HUES6 (cell line): ENCODE measurements around the gene PDE8B.

Experiments used
- H3K27ac ChIP-seq: 2 replicates; pipeline ENCODE4 v1.7.0; 2013; ENCODE audit warnings: low read depth, mild to moderate bottlenecking, low read length, inconsistent platforms
- H3K27me3 ChIP-seq: 2 replicates; pipeline ENCODE4 v1.6.1; 2013; ENCODE audit warnings: low read length; ENCODE audit not compliant: control insufficient read depth, insufficient read depth
- H3K36me3 ChIP-seq: 2 replicates; pipeline ENCODE4 v1.6.1; 2013; ENCODE audit warnings: low read length; ENCODE audit not compliant: control insufficient read depth, insufficient read depth
- H3K4me1 ChIP-seq: 2 replicates; pipeline ENCODE4 v1.6.1; 2013; ENCODE audit warnings: low read length; ENCODE audit not compliant: control insufficient read depth, insufficient read depth
- H3K4me3 ChIP-seq: 2 replicates; pipeline ENCODE4 v1.5.1; 2013; ENCODE audit warnings: low read depth, low read length
- H3K9ac ChIP-seq: one replicate; pipeline ENCODE4 v1.6.1; 2013; ENCODE audit warnings: mild to moderate bottlenecking, low read length
- H3K9me3 ChIP-seq: 2 replicates; pipeline ENCODE4 v1.6.1; 2013; ENCODE audit warnings: low read depth, low read length; ENCODE audit not compliant: control insufficient read depth, insufficient read depth

PDE8B gene

DNA sequence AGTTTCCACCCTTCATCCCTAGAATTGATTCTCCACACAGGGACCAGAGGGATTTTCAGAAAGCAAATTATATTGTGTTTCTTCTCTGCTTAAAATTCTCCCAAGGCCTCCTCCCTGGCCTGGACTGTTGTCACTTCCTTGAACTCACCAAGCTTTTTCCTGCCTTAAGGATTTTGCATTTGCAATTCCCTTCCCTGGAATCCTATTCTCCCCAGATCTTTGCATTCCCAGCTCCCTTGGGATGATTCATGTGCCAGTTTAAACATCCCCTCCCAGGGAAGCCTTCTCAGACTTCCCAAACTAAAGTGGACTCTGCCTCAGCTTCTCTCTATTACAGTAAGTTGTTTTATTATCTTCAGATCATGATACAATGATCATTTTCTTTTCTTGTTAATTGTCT is 35.2 kb upstream of the PDE8B start:
- H3K4me3 ChIP-seq, result no peak overlapping the region
- no peaks in the 10 kb centered on the region for H3K36me3 ChIP-seq
- H3K27me3 ChIP-seq, result peaks cover 16% of the 10 kb centered on the region
- no peak overlapping the region for H3K27ac ChIP-seq
- no peak overlapping the region for H3K9ac ChIP-seq
- no peaks in the 10 kb centered on the region for H3K9me3 ChIP-seq
- peaks cover 9% of the 10 kb centered on the region for H3K4me1 ChIP-seq

- H3K4me1 ChIP-seq, result peaks cover 14% of the 10 kb centered on the region
- H3K27ac ChIP-seq, result no peak overlapping the region
- H3K27me3 ChIP-seq, result peaks cover 28% of the 10 kb centered on the region
- H3K36me3 ChIP-seq, result no peaks in the 10 kb centered on the region
- H3K9me3 ChIP-seq, result no peaks in the 10 kb centered on the region
- no peak overlapping the region for H3K9ac ChIP-seq
- no peak overlapping the region for H3K4me3 ChIP-seq
Measured at GRCh38 chr5:77176429-77176828, 34.1 kb upstream of the PDE8B start.

GRCh38 chr5:77177576-77177975 is 32.9 kb upstream of the PDE8B start:
- H3K4me3 ChIP-seq, result no peak overlapping the region
- H3K9me3 ChIP-seq, result no peaks in the 10 kb centered on the region
- H3K36me3 ChIP-seq, result no peaks in the 10 kb centered on the region
- H3K4me1 ChIP-seq, result peaks cover 16% of the 10 kb centered on the region
- no peak overlapping the region for H3K27ac ChIP-seq
- peaks cover 38% of the 10 kb centered on the region for H3K27me3 ChIP-seq
- no peak overlapping the region for H3K9ac ChIP-seq

- Histone ChIP-seq H3K4me3 (peak overlapping the region; percentile 79), H3K4me1 (peaks cover 8% of the 10 kb centered on the region; the same call in 1 of the 2 replicates), H3K27me3 (peaks cover 38% of the 10 kb centered on the region), H3K27ac (no peak overlapping the region), H3K9me3 (no peaks in the 10 kb centered on the region), H3K9ac (no peak overlapping the region), H3K36me3 (no peaks in the 10 kb centered on the region)
Measured at GRCh38 chr5:77180167-77181081, 30.1 kb upstream of the PDE8B start.

DNA sequence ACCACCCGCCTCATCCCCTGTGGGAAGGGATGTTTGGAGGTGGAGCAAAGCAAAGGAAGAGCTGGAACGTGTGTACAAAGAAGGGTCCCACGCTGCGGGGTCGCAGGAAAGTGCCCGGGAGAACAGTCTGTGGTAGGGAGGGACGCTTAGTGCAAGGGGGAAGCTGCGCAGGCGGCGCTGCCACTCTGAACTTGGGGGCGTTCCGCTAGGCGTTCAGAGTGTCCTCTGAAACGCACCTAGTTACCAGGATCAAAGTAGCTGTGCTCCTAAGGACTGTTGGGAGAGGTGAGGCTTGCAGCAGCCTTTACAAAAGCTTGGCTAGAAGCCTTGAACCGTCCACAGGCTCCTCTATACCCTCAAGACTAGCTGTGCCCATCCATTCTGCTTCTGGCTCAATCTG is 29.3 kb upstream of the PDE8B start:
- Histone ChIP-seq H3K4me3 (peak overlapping the region; percentile 79), H3K36me3 (no peaks in the 10 kb centered on the region), H3K4me1 (peaks cover 7% of the 10 kb centered on the region; the same call in 1 of the 2 replicates), H3K27me3 (peaks cover 38% of the 10 kb centered on the region), H3K9me3 (no peaks in the 10 kb centered on the region), H3K9ac (no peak overlapping the region), H3K27ac (no peak overlapping the region)

- H3K27me3 ChIP-seq, result peaks cover 38% of the 10 kb centered on the region
- H3K4me3 ChIP-seq, result peak overlapping the region; percentile 79; the same call in 1 of the 2 replicates
- H3K27ac ChIP-seq, result no peak overlapping the region
- H3K4me1 ChIP-seq, result peaks cover 7% of the 10 kb centered on the region; the same call in 1 of the 2 replicates
- H3K9ac ChIP-seq, result no peak overlapping the region
- H3K36me3 ChIP-seq, result no peaks in the 10 kb centered on the region
- H3K9me3 ChIP-seq, result no peaks in the 10 kb centered on the region
Measured at GRCh38 chr5:77181596-77182304, 28.7 kb upstream of the PDE8B start.

- H3K9me3 ChIP-seq, result no peaks in the 10 kb centered on the region
- H3K4me3 ChIP-seq, result no peak overlapping the region
- no peak overlapping the region for H3K9ac ChIP-seq
- H3K27ac ChIP-seq, result no peak overlapping the region
- H3K27me3 ChIP-seq, result peaks cover 38% of the 10 kb centered on the region
- peaks cover 7% of the 10 kb centered on the region; the same call in 1 of the 2 replicates for H3K4me1 ChIP-seq
- H3K36me3 ChIP-seq, result no peaks in the 10 kb centered on the region
Measured at GRCh38 chr5:77182367-77182766, 28.1 kb upstream of the PDE8B start.

GRCh38 chr5:77186652-77187370 is 23.7 kb upstream of the PDE8B start:
- H3K4me3 ChIP-seq, result no peak overlapping the region
- H3K27ac ChIP-seq, result no peak overlapping the region
- peaks cover 1% of the 10 kb centered on the region; the same call in 1 of the 2 replicates for H3K9me3 ChIP-seq
- peaks cover 9% of the 10 kb centered on the region for H3K27me3 ChIP-seq
- no peak overlapping the region for H3K9ac ChIP-seq
- no peaks in the 10 kb centered on the region for H3K36me3 ChIP-seq
- H3K4me1 ChIP-seq, result no peaks in the 10 kb centered on the region

GRCh38 chr5:77189421-77189820 is 21.1 kb upstream of the PDE8B start:
- H3K4me1 ChIP-seq, result no peaks in the 10 kb centered on the region
- no peak overlapping the region for H3K27ac ChIP-seq
- H3K27me3 ChIP-seq, result 0 out of 2 replicates have a peak, but pooled peaks cover 2% of the 10 kb centered on the region
- H3K36me3 ChIP-seq, result no peaks in the 10 kb centered on the region
- H3K9me3 ChIP-seq, result peaks cover 4% of the 10 kb centered on the region; the same call in 1 of the 2 replicates
- H3K4me3 ChIP-seq, result no peak overlapping the region
- no peak overlapping the region for H3K9ac ChIP-seq

DNA sequence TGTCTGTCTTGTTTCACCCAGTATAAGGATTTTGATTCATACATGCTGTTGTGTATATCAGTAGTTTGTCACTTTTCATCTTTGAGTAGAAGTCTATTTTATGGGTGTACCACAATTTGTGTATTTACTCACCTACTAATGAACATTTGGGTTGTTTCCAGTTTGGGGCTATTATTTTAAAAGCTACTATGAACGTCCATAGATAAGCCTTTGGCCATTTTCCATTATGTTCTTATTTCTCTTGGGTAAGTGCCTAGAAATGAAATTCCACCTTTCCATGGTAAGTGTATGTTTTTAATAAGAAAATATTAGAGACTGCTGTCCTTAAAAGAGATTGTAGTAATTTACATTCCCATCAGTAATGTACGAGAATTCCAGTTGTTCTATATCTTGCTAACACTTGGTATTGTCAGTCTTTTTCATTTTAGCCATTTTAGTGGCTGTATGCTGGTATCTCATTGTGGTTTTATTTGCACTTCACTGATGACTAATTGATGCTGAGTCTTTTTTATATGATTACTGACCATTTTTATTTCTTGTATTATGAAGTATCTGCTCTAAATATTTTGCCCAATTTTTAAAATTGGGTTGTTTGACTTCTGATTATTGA is 17.9 kb upstream of the PDE8B start:
- no peak overlapping the region for H3K4me3 ChIP-seq
- peaks cover 9% of the 10 kb centered on the region; the same call in 1 of the 2 replicates for H3K9me3 ChIP-seq
- no peaks in the 10 kb centered on the region for H3K4me1 ChIP-seq
- no peak overlapping the region for H3K27ac ChIP-seq
- 0 out of 2 replicates have a peak, but pooled peaks cover 2% of the 10 kb centered on the region for H3K27me3 ChIP-seq
- H3K36me3 ChIP-seq, result no peaks in the 10 kb centered on the region
- H3K9ac ChIP-seq, result no peak overlapping the region
